HG03432 (cell line): ENCODE measurements around the gene CDC27.
"Not testable (repeated sequence)": the region's sequence is repeated elsewhere in the genome, so short reads cannot be mapped to it uniquely, and the experiment has no call there.

Source experiments
- ATAC-seq: cut with Tn5 transposase; IDR thresholded peaks from one replicate; pipeline ENCODE4 v1.9.1; 2021; ENCODE audit warnings: mild to moderate bottlenecking, moderate library complexity; ENCODE audit not compliant: unreplicated experiment

CDC27 gene

DNA sequence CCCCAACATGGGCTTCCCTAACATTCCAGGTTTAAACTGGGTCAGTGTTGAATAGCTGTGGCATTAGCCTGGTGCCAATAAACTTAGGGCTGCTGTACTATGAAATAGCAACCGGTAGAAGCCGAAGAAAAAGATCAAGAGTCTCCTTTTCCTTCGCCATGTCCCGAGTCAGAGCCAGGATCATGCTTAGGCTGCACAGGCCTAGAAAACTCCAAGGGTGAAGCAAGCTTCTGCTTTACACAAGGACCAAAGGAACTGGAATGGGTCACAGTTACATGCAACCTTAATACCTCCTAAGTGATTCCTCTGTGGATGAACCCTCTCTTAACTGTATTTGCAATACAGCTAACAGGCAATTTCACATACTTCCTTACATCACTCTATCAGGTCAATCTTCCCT is 115.5 kb downstream of the CDC27 start:
- ATAC-seq: not testable (repeated sequence)

DNA sequence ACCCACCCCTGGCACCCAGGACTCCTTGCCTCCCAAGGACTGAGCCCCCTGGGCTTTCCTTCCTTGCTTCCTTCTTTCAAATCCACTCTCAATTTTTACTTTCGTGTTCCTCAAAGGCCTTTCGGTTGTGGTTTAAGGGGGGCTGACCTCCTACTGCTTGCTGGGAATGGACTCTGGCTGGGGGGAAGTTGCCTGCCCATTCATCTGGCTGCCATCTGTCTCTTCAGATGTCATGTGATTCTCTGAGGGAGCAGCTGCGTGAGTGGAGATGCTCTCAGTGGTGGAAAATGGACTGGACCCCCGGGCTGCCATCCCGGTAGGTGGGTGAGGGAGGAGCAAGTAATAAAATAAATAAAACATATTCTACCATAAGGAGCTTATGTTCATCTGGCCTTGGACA is 116.2 kb downstream of the CDC27 start:
- ATAC-seq: no peak

DNA sequence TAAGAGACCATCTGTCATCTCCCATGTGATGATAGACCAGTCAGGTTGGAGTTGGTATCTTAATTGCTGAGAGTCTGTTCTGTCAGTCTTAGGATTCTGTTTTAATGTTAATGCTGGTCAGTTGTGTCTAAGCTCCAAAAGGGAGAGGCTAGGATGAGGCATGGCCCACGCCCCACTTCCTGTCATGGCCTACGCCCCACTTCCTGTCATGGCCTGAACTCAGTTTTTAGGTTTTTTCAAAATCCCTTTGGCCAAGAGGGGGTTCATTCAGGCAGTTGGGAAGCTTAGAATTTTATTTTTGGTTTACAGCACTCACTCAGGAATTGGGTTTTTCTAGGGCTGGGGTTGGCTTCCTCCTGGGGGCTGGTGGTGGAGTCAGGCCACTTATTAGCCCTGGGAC is 117.9 kb downstream of the CDC27 start:
- ATAC-seq: not testable (repeated sequence)

DNA sequence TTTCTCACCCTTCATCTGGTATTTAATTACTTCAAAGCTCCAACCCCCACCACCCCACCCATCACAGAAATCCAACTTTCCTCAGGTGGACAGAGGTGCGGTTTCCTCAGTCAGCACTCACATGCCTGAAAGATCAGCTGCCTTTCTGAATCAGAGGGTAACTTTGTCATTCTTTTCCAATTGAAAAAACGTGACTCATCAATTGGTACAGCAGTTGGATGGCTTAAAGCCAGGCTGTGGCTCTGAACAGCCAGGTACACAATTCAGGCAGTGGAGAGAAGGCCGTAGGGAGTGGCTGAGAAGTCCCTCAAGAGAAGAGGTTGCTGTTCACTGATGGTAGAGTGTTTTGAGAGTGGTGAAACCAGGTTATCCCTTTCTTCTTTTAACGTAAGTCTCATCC is 118.8 kb downstream of the CDC27 start:
- ATAC-seq: not testable (repeated sequence)
